Smooth muscle cell (in vitro differentiated cells): Measurements from ENCODE around the gene FAM83G. TPM values are rescaled to one million over a fixed set of nuclear protein-coding genes. Genes with fewer than 3 reads are reported as not detected.

ENCODE experiments used
- DNase-seq: peaks from one replicate; lab custom pipeline; 2025; ENCODE audit not compliant: unreplicated experiment; lab: John Stamatoyannopoulos, UW
- H2AFZ ChIP-seq: fragments of 200-600 bp; sonication (generic); 2 replicates; pipeline ENCODE4 v1.6.0; 2016; ENCODE audit warnings: antibody characterized with exemption, low read depth, mild to moderate bottlenecking
- H3F3A ChIP-seq: fragments of 200-600 bp; sonication (generic); 2 replicates; pipeline ENCODE4 v1.6.0; 2017; ENCODE audit warnings: antibody characterized with exemption, low read depth
- H3K27ac ChIP-seq: fragments of 200-600 bp; sonication (generic); 2 replicates; pipeline ENCODE4 v1.5.1; 2016; ENCODE audit warnings: low read depth, mild to moderate bottlenecking
- H3K27me3 ChIP-seq: fragments of 200-600 bp; sonication (generic); 2 replicates; pipeline ENCODE4 v1.6.1; 2016; ENCODE audit warnings: low read depth, mild to moderate bottlenecking
- H3K36me3 ChIP-seq: fragments of 200-600 bp; sonication (generic); 2 replicates; pipeline ENCODE4 v1.5.1; 2016; ENCODE audit warnings: low read depth
- H3K4me1 ChIP-seq: fragments of 200-600 bp; sonication (generic); 2 replicates; pipeline ENCODE4 v1.5.1; 2016; ENCODE audit warnings: low read depth
- H3K4me2 ChIP-seq: fragments of 200-600 bp; sonication (generic); 2 replicates; pipeline ENCODE4 v1.6.0; 2016; ENCODE audit warnings: mild to moderate bottlenecking
- H3K4me3 ChIP-seq: fragments of 200-600 bp; sonication (generic); 2 replicates; pipeline ENCODE4 v1.5.1; 2016; ENCODE audit warnings: mild to moderate bottlenecking
- H3K79me2 ChIP-seq: fragments of 200-600 bp; sonication (generic); 2 replicates; pipeline ENCODE4 v1.6.0; 2016; ENCODE audit warnings: low read depth, mild to moderate bottlenecking
- H3K9ac ChIP-seq: fragments of 200-600 bp; sonication (generic); 2 replicates; pipeline ENCODE4 v1.6.0; 2016; ENCODE audit warnings: low read depth
- H3K9me3 ChIP-seq: fragments of 200-600 bp; sonication (generic); replicated peaks from 2 replicates; pipeline ENCODE4 v1.5.1; 2016; ENCODE audit warnings: low read depth
- H4K20me1 ChIP-seq: fragments of 200-600 bp; sonication (generic); 2 replicates; pipeline ENCODE4 v1.6.0; 2016; ENCODE audit warnings: low read depth
- CTCF ChIP-seq: fragments of 200-600 bp; sonication (generic); IDR thresholded peaks from 2 replicates; pipeline ENCODE4 v1.5.1; 2017; ENCODE audit warnings: borderline replicate concordance, mild to moderate bottlenecking, antibody characterized with exemption; ENCODE audit not compliant: insufficient read depth, poor library complexity, severe bottlenecking
- WGBS: methylation state at CpG from one replicate; pipeline ENCODE4 v1.1.7; 2016; ENCODE audit warnings: low lambda C conversion rate; 5-methylcytosine and 5-hydroxymethylcytosine counted together
- polyA plus RNA-seq: library from polyadenylated mRNA; unstranded; fragments of >200 nt; fragmentation: Nextera tagmentation; extraction: Ambion mirVana; gene quantifications from 2 replicates; pipeline ENCODE4 v1.2.1, GENCODE V29; 2016
- small RNA-seq: library from RNA; depleted of rRNA; stranded (forward); fragments of <200 nt; gene quantifications from one replicate; pipeline ENCODE3, GENCODE V24; 2014
- total RNA-seq: library from RNA; depleted of rRNA; stranded (reverse); fragments of >200 nt; gene quantifications from 2 replicates; pipeline ENCODE4 v1.2.3, GENCODE V29; 2014

FAM83G gene
- total and polyA plus RNA-seq, 2 experiments from 2014 or later: 8.2 to 14.2 TPM

GRCh38 chr17:18920911-18921441 is 83.6 kb downstream of the FAM83G start:
- Histone ChIP-seq H2AFZ (no peak overlapping the region), H3K9me3 (no peaks in the 10 kb centered on the region), H4K20me1 (peaks cover 15% of the 10 kb centered on the region), H3K4me2 (no peak overlapping the region), H3K9ac (no peak overlapping the region), H3K4me3 (no peak overlapping the region), H3K36me3 (no peaks in the 10 kb centered on the region), H3K27me3 (no peaks in the 10 kb centered on the region), H3K27ac (no peak overlapping the region), H3K4me1 (no peaks in the 10 kb centered on the region), H3F3A (no peaks in the 10 kb centered on the region), H3K79me2 (no peaks in the 10 kb centered on the region)
- DNase-seq: no peak
- 66% methylated on average over 6 of the region's 6 CpGs for WGBS
- no peak for TF ChIP-seq CTCF

- 92% methylated on average over 6 of the region's 6 CpGs for WGBS
- H3K27ac ChIP-seq: no peak overlapping the region
Observed at GRCh38 chr17:18919963-18920362, 84.6 kb downstream of the FAM83G start.

More at GRCh38 chr17:18919963-18920362, 84.6 kb downstream of the FAM83G start:
- Histone ChIP-seq H3K4me1 (no peaks in the 10 kb centered on the region), H4K20me1 (peaks cover 15% of the 10 kb centered on the region), H3K4me2 (no peak overlapping the region), H3F3A (no peaks in the 10 kb centered on the region), H2AFZ (no peak overlapping the region), H3K9ac (no peak overlapping the region), H3K36me3 (no peaks in the 10 kb centered on the region), H3K79me2 (no peaks in the 10 kb centered on the region), H3K9me3 (no peaks in the 10 kb centered on the region), H3K4me3 (no peak overlapping the region), H3K27me3 (no peaks in the 10 kb centered on the region)
- TF ChIP-seq CTCF: no peak
- DNase-seq: no peak

Small RNA genes within 50 kb of the gene (small RNA-seq; reads per million reads assigned to genes)
- gene AC090286.3: not detected
- gene RF00324: not detected

Other genes with a start within 250 kb of the FAM83G start
- 102 and 106 TPM in 2 replicates for gene TVP23B, start 223.6 kb downstream of the FAM83G start, total RNA-seq
- gene TVP23B, start 223.6 kb downstream of the FAM83G start, polyA plus RNA-seq: 74.7 and 80.0 TPM in 2 replicates
- 37.9 and 39.8 TPM in 2 replicates for gene PRPSAP2, start 146.6 kb downstream of the FAM83G start, total RNA-seq
- 24.0 TPM in 2 replicates for gene PRPSAP2, start 146.6 kb downstream of the FAM83G start, polyA plus RNA-seq
- not detected in 2 replicates for gene SLC5A10, start 52.6 kb downstream of the FAM83G start, total RNA-seq
- gene SLC5A10, start 52.6 kb downstream of the FAM83G start, polyA plus RNA-seq: not detected in 2 replicates
- not detected in 2 replicates for gene GRAP, start 42.2 kb upstream of the FAM83G start, total RNA-seq
- 0.30 TPM in 1 of 2 replicates, not detected in the other for gene GRAP, start 42.2 kb upstream of the FAM83G start, polyA plus RNA-seq
- not detected in 2 replicates for gene GRAPL, start 122.8 kb upstream of the FAM83G start, total RNA-seq
- gene GRAPL, start 122.8 kb upstream of the FAM83G start, polyA plus RNA-seq: not detected in 2 replicates
- 27.6 and 35.4 TPM in 2 replicates for gene EPN2, start 232.6 kb upstream of the FAM83G start, total RNA-seq
- 46.7 and 61.2 TPM in 2 replicates for gene EPN2, start 232.6 kb upstream of the FAM83G start, polyA plus RNA-seq